HEK293 (cell line): ENCODE measurements around the gene JAM3.

ENCODE experiments used
- CTCF ChIA-PET: fragments of 350-600 bp; formaldehyde crosslinking; extraction: SDS; loops from one replicate; lab custom pipeline; 2021; ENCODE audit warnings: antibody characterized with exemption; lab: Yijun Ruan, JAX
- POLR2A ChIA-PET: fragments of 300-600 bp; formaldehyde crosslinking; extraction: SDS; loops from one replicate; lab custom pipeline; 2020; ENCODE audit warnings: antibody characterized with exemption, inconsistent platforms; lab: Yijun Ruan, JAX
- H3K27ac ChIP-seq: fragments of 200-500 bp; sonication (Bioruptor generic); 2 replicates; pipeline ENCODE4 v1.5.1; 2014; ENCODE audit warnings: low read depth, low read length, control low read depth, inconsistent platforms; ENCODE audit errors: extremely low read depth
- H3K36me3 ChIP-seq, 2 experiments: fragments of 200-500 bp in 1 of 2; sonication (Bioruptor generic) in 1 of 2; 1 replicate in 1 of 2; 2 replicates in 1 of 2; pipeline ENCODE4 v1.5.1; 2014 to 2017; ENCODE audit warnings: inconsistent platforms in 2 of 2, low read length in 2 of 2; ENCODE audit not compliant: control insufficient read depth in 2 of 2, insufficient read depth in 1 of 2
- H3K4me1 ChIP-seq: fragments of 200-500 bp; sonication (Bioruptor generic); 2 replicates; pipeline ENCODE4 v1.5.1; 2014; ENCODE audit warnings: mild to moderate bottlenecking, low read length, inconsistent platforms; ENCODE audit not compliant: control insufficient read depth, insufficient read depth
- H3K4me3 ChIP-seq: 2 replicates; pipeline ENCODE4 v1.5.1; 2011; ENCODE audit warnings: low read depth, mild to moderate bottlenecking, control low read depth, low read length, moderate library complexity
- H3K9me3 ChIP-seq: fragments of 200-500 bp; sonication (Bioruptor generic); 2 replicates; pipeline ENCODE4 v1.5.1; 2014; ENCODE audit warnings: low read depth, low read length, inconsistent platforms; ENCODE audit not compliant: control insufficient read depth, insufficient read depth
- EGR2 ChIP-seq: fragments of 450-650 bp; formaldehyde crosslinking; IDR thresholded peaks from 2 replicates; pipeline ENCODE4 v1.5.1; 2016; ENCODE audit warnings: low read depth, missing biosample characterization, missing genetic modification characterization
- HOXA7 ChIP-seq: sonication (generic); formaldehyde crosslinking; IDR thresholded peaks from 2 replicates; pipeline ENCODE4 v1.8.1; 2022; ENCODE audit warnings: missing genetic modification reagents, borderline replicate concordance
- RBAK ChIP-seq: fragments of 450-650 bp; formaldehyde crosslinking; IDR thresholded peaks from 2 replicates; pipeline ENCODE4 v1.5.1; 2016; ENCODE audit warnings: missing biosample characterization, missing genetic modification characterization
- REST ChIP-seq: fragments of 450-650 bp; formaldehyde crosslinking; IDR thresholded peaks from 2 replicates; pipeline ENCODE4 v1.5.1; 2016; ENCODE audit warnings: missing biosample characterization, missing genetic modification characterization
- ZFHX2 ChIP-seq: fragments of 450-650 bp; formaldehyde crosslinking; conservative IDR thresholded peaks from 2 replicates; pipeline ENCODE4 v1.5.1; 2016; ENCODE audit warnings: missing biosample characterization, missing genetic modification characterization
- ZNF18 ChIP-seq: fragments of 450-650 bp; formaldehyde crosslinking; IDR thresholded peaks from 2 replicates; pipeline ENCODE4 v1.5.1; 2016; ENCODE audit warnings: missing biosample characterization, missing genetic modification characterization
- ZNF449 ChIP-seq: fragments of 450-650 bp; formaldehyde crosslinking; IDR thresholded peaks from 2 replicates; pipeline ENCODE4 v1.5.1; 2017; ENCODE audit warnings: missing biosample characterization, mild to moderate bottlenecking, missing genetic modification characterization, moderate library complexity
- ZNF624 ChIP-seq: fragments of 450-650 bp; formaldehyde crosslinking; IDR thresholded peaks from 2 replicates; pipeline ENCODE4 v1.5.1; 2017; ENCODE audit warnings: missing biosample characterization, missing genetic modification characterization
- TF ChIP-seq, protein P1 (sequence below): fragments of 450-650 bp; formaldehyde crosslinking; IDR thresholded peaks from 2 replicates; pipeline ENCODE4 v1.5.1; 2016; ENCODE audit warnings: missing biosample characterization, missing genetic modification characterization
- TF ChIP-seq, protein P2 (sequence below): fragments of 450-650 bp; formaldehyde crosslinking; IDR thresholded peaks from 2 replicates; pipeline ENCODE4 v1.5.1; 2016; ENCODE audit warnings: missing biosample characterization, missing genetic modification characterization

Gene JAM3

GRCh38 chr11:134043821-134044420 lies 25.0 kb upstream of the JAM3 start:
- Histone ChIP-seq H3K4me3 (no peak overlapping the region), H3K9me3 (no peaks in the 10 kb centered on the region), H3K27ac (no peak overlapping the region), H3K36me3 (no peaks in the 10 kb centered on the region), H3K4me1 (no peaks in the 10 kb centered on the region)
- CTCF ChIA-PET = interaction anchor here (1.0 to 3.7 kb wide), 3 partner anchors 11 to 116 kb away, joined by 3 to 23 read pairs (median 4); no protein-coding TSS in a partner anchor
- POLR2A ChIA-PET = interaction anchor here (1.5 kb wide), 1 partner anchor 10 kb away, joined by 5 read pairs; no protein-coding TSS in a partner anchor
- TF ChIP-seq ZNF18 (tag by site-specific recombination) (no peak), HOXA7 (CRISPR knock-in tag) (no peak), ZNF624 (no peak), RBAK (no peak)
- TF ChIP-seq, protein P1, sequence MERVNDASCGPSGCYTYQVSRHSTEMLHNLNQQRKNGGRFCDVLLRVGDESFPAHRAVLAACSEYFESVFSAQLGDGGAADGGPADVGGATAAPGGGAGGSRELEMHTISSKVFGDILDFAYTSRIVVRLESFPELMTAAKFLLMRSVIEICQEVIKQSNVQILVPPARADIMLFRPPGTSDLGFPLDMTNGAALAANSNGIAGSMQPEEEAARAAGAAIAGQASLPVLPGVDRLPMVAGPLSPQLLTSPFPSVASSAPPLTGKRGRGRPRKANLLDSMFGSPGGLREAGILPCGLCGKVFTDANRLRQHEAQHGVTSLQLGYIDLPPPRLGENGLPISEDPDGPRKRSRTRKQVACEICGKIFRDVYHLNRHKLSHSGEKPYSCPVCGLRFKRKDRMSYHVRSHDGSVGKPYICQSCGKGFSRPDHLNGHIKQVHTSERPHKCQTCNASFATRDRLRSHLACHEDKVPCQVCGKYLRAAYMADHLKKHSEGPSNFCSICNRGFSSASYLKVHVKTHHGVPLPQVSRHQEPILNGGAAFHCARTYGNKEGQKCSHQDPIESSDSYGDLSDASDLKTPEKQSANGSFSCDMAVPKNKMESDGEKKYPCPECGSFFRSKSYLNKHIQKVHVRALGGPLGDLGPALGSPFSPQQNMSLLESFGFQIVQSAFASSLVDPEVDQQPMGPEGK (tag by site-specific recombination) = no peak

- TF ChIP-seq EGR2 (peak; percentile 67), REST (tag by site-specific recombination) (no peak), ZNF449 (tag by site-specific recombination) (peak; percentile 43; the same call in 1 of the 2 replicates), ZFHX2 (tag by site-specific recombination) (peak; percentile 67)
- TF ChIP-seq, protein P2, sequence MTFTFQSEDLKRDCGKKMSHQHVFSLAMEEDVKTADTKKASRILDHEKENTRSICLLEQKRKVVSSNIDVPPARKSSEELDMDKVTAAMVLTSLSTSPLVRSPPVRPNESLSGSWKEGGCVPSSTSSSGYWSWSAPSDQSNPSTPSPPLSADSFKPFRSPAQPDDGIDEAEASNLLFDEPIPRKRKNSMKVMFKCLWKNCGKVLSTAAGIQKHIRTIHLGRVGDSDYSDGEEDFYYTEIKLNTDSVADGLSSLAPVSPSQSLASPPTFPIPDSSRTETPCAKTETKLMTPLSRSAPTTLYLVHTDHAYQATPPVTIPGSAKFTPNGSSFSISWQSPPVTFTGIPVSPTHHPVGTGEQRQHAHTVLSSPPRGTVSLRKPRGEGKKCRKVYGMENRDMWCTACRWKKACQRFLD (tag by site-specific recombination) = no peak
- no peaks in the 10 kb centered on the region for H3K36me3 ChIP-seq
- no peak overlapping the region for H3K27ac ChIP-seq
- no peak overlapping the region for H3K4me3 ChIP-seq
- ChIA-PET CTCF (interaction anchor here (1.0 to 3.7 kb wide), 4 partner anchors 11 to 117 kb away, joined by 3 to 23 read pairs (median 5); no protein-coding TSS in a partner anchor), POLR2A (interaction anchor here (1.5 kb wide), 1 partner anchor 11 kb away, joined by 5 read pairs; no protein-coding TSS in a partner anchor)
- H3K9me3 ChIP-seq = no peaks in the 10 kb centered on the region
- H3K4me1 ChIP-seq = no peaks in the 10 kb centered on the region
These were observed 24.2 kb upstream of the JAM3 start for GRCh38 chr11:134044514-134045284.
